GM12801 (cell line): Measurements from ENCODE around the gene EPS8.

Experiments
- CTCF ChIP-seq: IDR thresholded peaks from one replicate; pipeline ENCODE4 v1.5.1; 2011; ENCODE audit warnings: control low read depth; ENCODE audit not compliant: insufficient read length; ENCODE audit errors: extremely low read depth

Gene EPS8

GRCh38 chr12:15712160-15712559, 77.0 kb downstream of the EPS8 start:
- TF ChIP-seq CTCF, result no peak

- TF ChIP-seq CTCF, result no peak
These were observed 78.2 kb downstream of the EPS8 start for GRCh38 chr12:15710860-15711510.

- TF ChIP-seq CTCF, result no peak
These were observed 79.6 kb downstream of the EPS8 start for GRCh38 chr12:15709551-15709950.

- no peak for TF ChIP-seq CTCF
These were observed 80.7 kb downstream of the EPS8 start for GRCh38 chr12:15708396-15709076.

- no peak for TF ChIP-seq CTCF
These were observed 81.5 kb downstream of the EPS8 start for GRCh38 chr12:15707516-15708199.

GRCh38 chr12:15706010-15706676, 83.0 kb downstream of the EPS8 start:
- TF ChIP-seq CTCF, result no peak

GRCh38 chr12:15705606-15706005, 83.6 kb downstream of the EPS8 start:
- TF ChIP-seq CTCF, result no peak
